ENCODE measurements around the gene FIGN.

Gene FIGN

GRCh38 chr2:163553601-163554000, 182.2 kb downstream of the FIGN start:
- no peak for DNase-seq

- no peak for DNase-seq
Measured at GRCh38 chr2:163552758-163553157, 183.1 kb downstream of the FIGN start.

- no peak for DNase-seq
Measured at GRCh38 chr2:163551616-163552373, 184.0 kb downstream of the FIGN start.

GRCh38 chr2:163548970-163549369, 186.8 kb downstream of the FIGN start:
- DNase-seq, result no peak

Measured in CD4-positive, alpha-beta T cell treated with Interleukin-15 for 1 hour (primary cell).